C4-2B (cell line): ENCODE data around the gene NR3C1.

Experiments used
- ZFX ChIP-seq: fragments of 450-650 bp; IDR thresholded peaks from 2 replicates; pipeline ENCODE4 v1.6.1; 2017
- TF ChIP-seq, protein P1 (sequence below): fragments of 450-650 bp; conservative IDR thresholded peaks from 2 replicates; pipeline ENCODE4 v1.5.1; 2017; ENCODE audit warnings: mild to moderate bottlenecking

DNA sequence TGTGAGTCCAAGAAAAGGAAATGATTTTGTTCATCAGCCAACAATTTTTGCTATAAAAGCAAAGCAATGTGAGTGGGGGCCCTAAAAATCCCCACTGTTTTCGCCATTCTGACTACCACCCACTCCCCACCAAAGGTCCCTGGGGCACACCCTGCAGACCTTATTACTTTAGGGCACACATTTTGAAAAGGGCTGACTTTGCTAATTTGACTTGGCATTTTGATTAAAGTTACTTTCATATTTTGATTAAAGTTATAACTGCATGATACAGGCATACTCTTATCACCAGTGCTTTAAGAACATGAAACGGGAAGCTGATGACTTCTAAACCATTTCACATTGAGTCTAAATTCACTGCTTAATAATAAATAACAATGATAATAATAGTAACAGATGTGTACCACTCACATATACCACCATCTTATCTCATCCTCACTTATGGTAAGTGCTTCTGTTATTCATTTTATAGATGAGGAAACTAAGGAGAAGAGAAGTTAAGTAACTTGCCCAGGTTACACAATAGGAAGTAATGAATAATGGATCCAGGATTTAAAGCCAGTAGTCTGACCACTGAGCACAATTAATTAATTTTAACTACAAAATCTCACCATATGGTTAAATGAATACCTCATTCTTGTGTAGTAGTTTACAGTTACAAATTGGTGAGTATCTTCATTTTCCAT is 25.4 kb upstream of the NR3C1 start:
- TF ChIP-seq, protein P1, sequence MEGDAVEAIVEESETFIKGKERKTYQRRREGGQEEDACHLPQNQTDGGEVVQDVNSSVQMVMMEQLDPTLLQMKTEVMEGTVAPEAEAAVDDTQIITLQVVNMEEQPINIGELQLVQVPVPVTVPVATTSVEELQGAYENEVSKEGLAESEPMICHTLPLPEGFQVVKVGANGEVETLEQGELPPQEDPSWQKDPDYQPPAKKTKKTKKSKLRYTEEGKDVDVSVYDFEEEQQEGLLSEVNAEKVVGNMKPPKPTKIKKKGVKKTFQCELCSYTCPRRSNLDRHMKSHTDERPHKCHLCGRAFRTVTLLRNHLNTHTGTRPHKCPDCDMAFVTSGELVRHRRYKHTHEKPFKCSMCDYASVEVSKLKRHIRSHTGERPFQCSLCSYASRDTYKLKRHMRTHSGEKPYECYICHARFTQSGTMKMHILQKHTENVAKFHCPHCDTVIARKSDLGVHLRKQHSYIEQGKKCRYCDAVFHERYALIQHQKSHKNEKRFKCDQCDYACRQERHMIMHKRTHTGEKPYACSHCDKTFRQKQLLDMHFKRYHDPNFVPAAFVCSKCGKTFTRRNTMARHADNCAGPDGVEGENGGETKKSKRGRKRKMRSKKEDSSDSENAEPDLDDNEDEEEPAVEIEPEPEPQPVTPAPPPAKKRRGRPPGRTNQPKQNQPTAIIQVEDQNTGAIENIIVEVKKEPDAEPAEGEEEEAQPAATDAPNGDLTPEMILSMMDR, result no peak
- TF ChIP-seq ZFX, result no peak
